ENCODE data around the gene KIRREL1. TPM values are rescaled to one million over a fixed set of nuclear protein-coding genes. Genes with fewer than 3 reads are reported as not detected.

The KIRREL1 gene
- polyA plus RNA-seq (2012; ENCODE audit: low read depth, missing spikeins), result not detected

DNA sequence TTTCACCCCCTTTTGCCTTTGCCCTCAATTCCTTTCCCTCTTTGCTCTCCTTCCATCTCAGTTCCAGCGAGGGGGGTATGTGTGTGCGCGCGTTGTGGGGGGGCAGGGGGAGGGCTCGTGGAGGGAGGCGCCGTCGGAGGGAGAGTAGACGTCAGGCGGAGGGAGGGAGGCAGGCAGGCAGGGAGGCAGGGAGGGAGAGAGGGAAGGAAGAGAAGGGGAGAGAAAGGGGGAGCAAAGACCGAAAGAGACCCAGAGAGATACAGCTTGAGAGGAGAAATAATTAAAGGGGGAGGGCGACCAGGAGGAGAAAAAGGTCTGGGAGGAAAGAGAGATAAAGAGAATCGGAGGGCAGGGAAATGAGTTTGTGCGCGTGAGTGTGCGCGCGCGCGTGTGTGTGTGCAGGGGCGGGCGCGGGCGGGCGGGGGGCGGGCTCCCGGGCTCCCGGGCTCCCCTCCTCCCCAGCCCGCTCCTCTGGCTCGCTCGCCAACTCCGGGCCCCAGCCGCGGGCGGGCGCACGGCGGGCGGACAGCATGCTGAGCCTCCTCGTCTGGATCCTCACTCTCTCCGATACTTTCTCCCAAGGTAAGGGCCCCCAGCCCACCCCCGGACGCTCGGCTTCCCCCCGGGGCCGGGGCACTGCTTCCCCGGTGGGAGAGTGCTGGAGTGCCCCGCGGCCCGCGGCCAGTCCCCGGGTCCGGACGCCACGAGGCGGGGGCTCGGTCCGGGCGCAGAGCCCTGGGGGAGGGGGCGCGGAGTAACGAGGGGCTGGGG, at the start of gene KIRREL1:
TSS of gene KIRREL1 (plus strand) at position 499 of the 771 bp plus-strand sequence. CDS start at position 531, 32 bp downstream.
- FAIRE-seq (no peak), DNase-seq (ENCODE audit: insufficient read length, low spot score) (no peak)
- no peak for TF ChIP-seq SPI1 (IDR thresholded peaks at IDR 0.05; ENCODE audit: low read depth, low read length)
- no peak for TF ChIP-seq POLR2A (IDR thresholded peaks at IDR 0.05; ENCODE audit: low read depth, low read length)
- no peak for TF ChIP-seq POLR2AphosphoS5 (IDR thresholded peaks at IDR 0.05; ENCODE audit: low read depth, low read length)
- TF ChIP-seq PAX5 (IDR thresholded peaks at IDR 0.05; ENCODE audit: insufficient read depth, low read length, severe bottlenecking), result no peak
- TF ChIP-seq POU2F2 (IDR thresholded peaks at IDR 0.05; ENCODE audit: low read depth, low read length), result no peak
- no peak for TF ChIP-seq TAF1 (IDR thresholded peaks at IDR 0.05; ENCODE audit: low read depth, low read length)

DNA sequence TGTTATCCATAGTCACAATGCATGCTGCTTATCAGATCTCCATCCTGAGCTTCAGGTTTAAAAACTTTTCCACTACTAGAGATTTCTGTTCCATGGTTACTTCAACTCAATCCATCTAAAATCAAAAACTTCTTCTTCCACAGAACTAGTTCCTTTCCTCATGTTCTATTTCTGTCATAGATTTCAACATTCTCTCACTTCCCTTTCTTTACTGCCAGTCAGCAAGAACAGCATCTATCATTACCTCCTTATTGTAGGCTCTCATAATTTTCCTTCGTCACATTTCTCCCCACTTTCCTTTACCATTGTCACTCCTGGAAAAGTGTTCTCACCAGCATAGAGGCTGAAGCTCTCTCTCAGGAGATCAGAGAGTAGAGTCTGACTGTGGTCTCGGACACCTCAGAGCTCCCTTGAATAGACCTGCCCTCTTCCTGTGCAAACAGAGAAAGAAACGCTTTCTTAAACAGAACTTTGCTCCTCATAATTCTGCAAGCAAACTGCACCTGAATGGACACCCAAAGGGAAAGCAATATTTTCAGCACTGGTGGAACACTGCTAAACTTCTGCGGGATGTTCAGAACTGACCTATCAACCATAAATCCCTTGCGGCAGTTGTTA, 48.7 kb upstream of the KIRREL1 start:
- DNase-seq (ENCODE audit: insufficient read length, low spot score), result no peak
- no peak for TF ChIP-seq POLR2A (IDR thresholded peaks at IDR 0.05; ENCODE audit: low read depth, low read length)
- peak; percentile 71 for TF ChIP-seq SPI1 (IDR thresholded peaks at IDR 0.05; ENCODE audit: low read depth, low read length)
- TF ChIP-seq PAX5 (IDR thresholded peaks at IDR 0.05; ENCODE audit: insufficient read depth, low read length, severe bottlenecking), result no peak
- no peak for FAIRE-seq

GRCh38 chr1:157948312-157949073, 45.0 kb upstream of the KIRREL1 start:
- DNase-seq (ENCODE audit: insufficient read length, low spot score) (no peak), FAIRE-seq (peak; percentile 67)
- no peak for TF ChIP-seq POLR2A (IDR thresholded peaks at IDR 0.05; ENCODE audit: low read depth, low read length)
- no peak for TF ChIP-seq POLR2AphosphoS5 (IDR thresholded peaks at IDR 0.05; ENCODE audit: low read depth, low read length)

DNA sequence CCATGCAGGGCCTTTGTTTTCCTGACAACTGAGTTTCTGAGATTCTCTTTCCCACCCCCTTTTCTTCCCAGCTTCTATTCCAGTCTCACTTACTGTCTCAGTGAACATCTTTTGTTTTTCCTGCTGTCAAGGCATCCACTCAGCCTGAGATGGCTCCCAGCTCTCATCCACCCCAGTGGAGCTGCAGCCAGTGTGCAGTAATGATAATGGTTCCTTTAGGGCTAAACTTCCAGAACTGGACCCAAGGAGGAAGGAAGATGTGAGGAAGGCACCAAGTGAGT, 44.4 kb upstream of the KIRREL1 start:
- DNase-seq (ENCODE audit: insufficient read length, low spot score), result no peak
- FAIRE-seq, result no peak
- TF ChIP-seq POLR2AphosphoS5 (IDR thresholded peaks at IDR 0.05; ENCODE audit: low read depth, low read length) (no peak), PAX5 (IDR thresholded peaks at IDR 0.05; ENCODE audit: insufficient read depth, low read length, severe bottlenecking) (no peak), POLR2A (IDR thresholded peaks at IDR 0.05; ENCODE audit: low read depth, low read length) (no peak), TAF1 (IDR thresholded peaks at IDR 0.05; ENCODE audit: low read depth, low read length) (no peak), SPI1 (IDR thresholded peaks at IDR 0.05; ENCODE audit: low read depth, low read length) (no peak), POU2F2 (IDR thresholded peaks at IDR 0.05; ENCODE audit: low read depth, low read length) (no peak)

- DNase-seq (ENCODE audit: insufficient read length, low spot score) (no peak), FAIRE-seq (no peak)
- TF ChIP-seq POLR2AphosphoS5 (IDR thresholded peaks at IDR 0.05; ENCODE audit: low read depth, low read length) (no peak), SPI1 (IDR thresholded peaks at IDR 0.05; ENCODE audit: low read depth, low read length) (no peak), POU2F2 (IDR thresholded peaks at IDR 0.05; ENCODE audit: low read depth, low read length) (no peak), PAX5 (IDR thresholded peaks at IDR 0.05; ENCODE audit: insufficient read depth, low read length, severe bottlenecking) (no peak), POLR2A (IDR thresholded peaks at IDR 0.05; ENCODE audit: low read depth, low read length) (no peak), TAF1 (IDR thresholded peaks at IDR 0.05; ENCODE audit: low read depth, low read length) (no peak)
Measured at GRCh38 chr1:157951230-157951629, 42.2 kb upstream of the KIRREL1 start.

- FAIRE-seq, result no peak
- no peak for DNase-seq (ENCODE audit: insufficient read length, low spot score)
- TF ChIP-seq POU2F2 (IDR thresholded peaks at IDR 0.05; ENCODE audit: low read depth, low read length) (no peak), POLR2A (IDR thresholded peaks at IDR 0.05; ENCODE audit: low read depth, low read length) (no peak), SPI1 (IDR thresholded peaks at IDR 0.05; ENCODE audit: low read depth, low read length) (no peak), TAF1 (IDR thresholded peaks at IDR 0.05; ENCODE audit: low read depth, low read length) (no peak), POLR2AphosphoS5 (IDR thresholded peaks at IDR 0.05; ENCODE audit: low read depth, low read length) (no peak), PAX5 (IDR thresholded peaks at IDR 0.05; ENCODE audit: insufficient read depth, low read length, severe bottlenecking) (no peak)
Measured at GRCh38 chr1:157952601-157953000, 40.8 kb upstream of the KIRREL1 start.

GRCh38 chr1:157955221-157955620, 38.2 kb upstream of the KIRREL1 start:
- FAIRE-seq, result no peak
- no peak for DNase-seq (ENCODE audit: insufficient read length, low spot score)

DNA sequence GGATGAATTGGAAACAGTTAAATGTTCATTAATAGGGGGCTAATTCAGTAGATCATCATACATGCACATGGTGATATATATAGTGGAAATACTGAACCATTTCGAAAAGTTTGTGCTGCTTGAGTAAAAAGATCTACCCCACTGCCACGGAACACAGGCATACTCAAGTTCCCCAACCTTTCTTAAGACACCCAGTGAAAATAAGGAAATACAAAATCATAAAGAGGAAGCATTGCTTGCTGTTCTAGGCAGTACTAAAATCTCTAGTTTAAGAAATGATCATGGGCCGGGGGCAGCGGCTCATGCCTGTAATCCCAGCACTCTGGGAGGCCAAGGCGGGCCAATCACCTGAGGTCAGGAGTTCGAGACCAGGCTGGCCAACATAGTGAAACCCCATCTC, 37.6 kb upstream of the KIRREL1 start:
- no peak for DNase-seq (ENCODE audit: insufficient read length, low spot score)
- no peak for TF ChIP-seq PAX5 (IDR thresholded peaks at IDR 0.05; ENCODE audit: insufficient read depth, low read length, severe bottlenecking)
- TF ChIP-seq POU2F2 (IDR thresholded peaks at IDR 0.05; ENCODE audit: low read depth, low read length), result no peak
- TF ChIP-seq POLR2AphosphoS5 (IDR thresholded peaks at IDR 0.05; ENCODE audit: low read depth, low read length), result no peak
- TF ChIP-seq SPI1 (IDR thresholded peaks at IDR 0.05; ENCODE audit: low read depth, low read length), result no peak
- no peak for TF ChIP-seq TAF1 (IDR thresholded peaks at IDR 0.05; ENCODE audit: low read depth, low read length)
- TF ChIP-seq POLR2A (IDR thresholded peaks at IDR 0.05; ENCODE audit: low read depth, low read length), result no peak
- no peak for FAIRE-seq

More at GRCh38 chr1:157955221-157955620, 38.2 kb upstream of the KIRREL1 start:
- no peak for TF ChIP-seq TAF1 (IDR thresholded peaks at IDR 0.05; ENCODE audit: low read depth, low read length)
- no peak for TF ChIP-seq PAX5 (IDR thresholded peaks at IDR 0.05; ENCODE audit: insufficient read depth, low read length, severe bottlenecking)
- no peak for TF ChIP-seq POLR2AphosphoS5 (IDR thresholded peaks at IDR 0.05; ENCODE audit: low read depth, low read length)
- no peak for TF ChIP-seq POU2F2 (IDR thresholded peaks at IDR 0.05; ENCODE audit: low read depth, low read length)
- no peak for TF ChIP-seq POLR2A (IDR thresholded peaks at IDR 0.05; ENCODE audit: low read depth, low read length)
- no peak for TF ChIP-seq SPI1 (IDR thresholded peaks at IDR 0.05; ENCODE audit: low read depth, low read length)

- TF ChIP-seq POLR2A (IDR thresholded peaks at IDR 0.05; ENCODE audit: low read depth, low read length) (no peak), TAF1 (IDR thresholded peaks at IDR 0.05; ENCODE audit: low read depth, low read length) (no peak), SPI1 (IDR thresholded peaks at IDR 0.05; ENCODE audit: low read depth, low read length) (no peak), POLR2AphosphoS5 (IDR thresholded peaks at IDR 0.05; ENCODE audit: low read depth, low read length) (no peak), POU2F2 (IDR thresholded peaks at IDR 0.05; ENCODE audit: low read depth, low read length) (no peak), PAX5 (IDR thresholded peaks at IDR 0.05; ENCODE audit: insufficient read depth, low read length, severe bottlenecking) (no peak)
- no peak for FAIRE-seq
- no peak for DNase-seq (ENCODE audit: insufficient read length, low spot score)
Measured at GRCh38 chr1:157956732-157957131, 36.7 kb upstream of the KIRREL1 start.
